Endometrium (tissue), 2 donors: Measurements from ENCODE around the gene HSD11B1.

ENCODE experiments used
- FAIRE-seq: peaks from 2 replicates; lab custom pipeline; 2012; peaks lifted over from hg19 to GRCh38; lab: Jason Lieb, UNC
- donor health status: control.
- donor health status: control.

The HSD11B1 gene

GRCh38 chr1:209756615-209757445 is 52.2 kb downstream of the HSD11B1 start:
- FAIRE-seq = no peak

- no peak for FAIRE-seq
Measured at GRCh38 chr1:209758400-209758799, 53.8 kb downstream of the HSD11B1 start.

DNA sequence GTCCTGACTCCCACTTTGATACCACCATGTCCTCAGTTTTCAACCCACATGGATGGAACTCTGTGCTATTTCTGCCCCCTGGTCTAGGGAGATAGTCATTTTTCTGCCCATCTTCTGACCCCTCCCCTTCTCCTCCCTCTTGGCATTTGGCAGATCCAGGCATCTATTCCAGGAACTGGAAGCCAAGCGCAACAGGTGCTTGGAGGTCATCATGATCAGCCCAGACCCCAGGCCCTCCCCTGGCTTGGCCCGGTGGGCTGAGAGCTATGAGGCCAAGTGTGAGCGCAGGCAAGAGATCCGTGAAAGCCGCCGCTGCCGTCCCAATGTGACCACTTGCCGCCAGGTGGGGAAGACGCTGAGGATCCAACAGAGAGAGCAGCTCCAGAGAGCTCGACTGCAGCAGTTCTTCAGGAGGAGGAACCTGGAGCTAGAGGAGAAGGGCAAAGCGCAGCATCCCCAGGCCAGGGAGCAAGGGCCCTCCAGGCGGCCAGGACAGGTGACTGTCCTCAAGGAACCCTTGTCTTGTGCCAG is 55.2 kb downstream of the HSD11B1 start:
- no peak for FAIRE-seq

GRCh38 chr1:209761011-209761635 is 56.5 kb downstream of the HSD11B1 start:
- no peak for FAIRE-seq

- FAIRE-seq = no peak
Measured at GRCh38 chr1:209766051-209766450, 61.4 kb downstream of the HSD11B1 start.

- FAIRE-seq = no peak
Measured at GRCh38 chr1:209767096-209767495, 62.5 kb downstream of the HSD11B1 start.

- no peak for FAIRE-seq
Measured at GRCh38 chr1:209767706-209768105, 63.1 kb downstream of the HSD11B1 start.

DNA sequence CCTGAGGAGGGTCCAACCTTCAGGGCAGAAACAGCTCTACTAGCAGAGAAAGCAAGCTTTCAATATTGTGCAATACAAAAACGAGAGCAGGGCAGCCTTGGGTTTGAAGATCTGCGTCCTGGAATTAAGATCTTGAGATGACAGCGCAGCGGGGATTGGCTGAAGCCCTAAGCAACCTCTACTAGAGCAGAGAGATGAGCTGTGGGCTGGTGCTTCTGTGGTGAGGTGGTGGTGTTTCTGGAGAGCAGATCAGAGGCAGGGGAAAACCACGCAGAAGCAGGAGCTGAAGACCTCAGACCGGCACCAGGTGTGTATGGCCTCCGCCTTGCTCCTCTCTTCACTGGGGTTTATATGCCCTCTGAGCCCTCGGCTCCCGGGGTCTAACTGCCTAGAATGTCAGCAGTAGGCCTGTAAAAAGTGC is 63.7 kb downstream of the HSD11B1 start:
- no peak for FAIRE-seq

DNA sequence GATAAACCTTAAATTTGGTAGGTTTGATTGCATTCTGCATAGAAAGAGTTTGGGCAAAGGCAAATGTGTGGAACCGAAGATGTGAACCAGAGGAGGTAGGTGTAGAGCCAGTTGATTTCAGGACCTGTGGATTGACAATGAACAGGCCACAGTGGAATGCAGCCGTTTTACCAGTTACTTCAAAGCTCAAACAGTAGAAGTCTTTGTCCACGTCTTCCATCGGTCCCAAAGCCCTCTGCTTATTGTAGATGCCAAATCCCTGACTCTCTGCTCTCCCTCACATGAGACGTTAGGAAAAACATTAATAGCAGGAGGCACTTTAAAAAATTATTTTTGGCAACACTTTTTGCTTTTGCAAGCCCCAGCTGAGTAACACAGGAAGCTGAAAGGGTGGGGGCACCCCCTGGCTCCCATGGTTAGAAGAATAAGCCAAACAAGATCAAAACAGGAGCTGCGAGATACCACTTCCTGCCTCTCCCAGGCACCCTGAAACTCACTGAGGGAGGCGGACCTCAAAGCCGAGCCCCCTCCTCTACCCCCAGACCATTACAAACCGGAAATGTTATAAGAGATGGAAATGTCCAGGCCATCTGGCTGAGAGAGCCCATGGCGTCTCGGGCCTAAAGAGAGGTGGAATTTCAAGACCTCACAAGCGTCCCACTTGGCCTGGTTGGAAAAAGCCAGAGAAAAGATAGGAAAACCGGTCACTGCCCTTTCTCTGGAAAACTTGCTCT is 64.7 kb downstream of the HSD11B1 start:
- FAIRE-seq = no peak

DNA sequence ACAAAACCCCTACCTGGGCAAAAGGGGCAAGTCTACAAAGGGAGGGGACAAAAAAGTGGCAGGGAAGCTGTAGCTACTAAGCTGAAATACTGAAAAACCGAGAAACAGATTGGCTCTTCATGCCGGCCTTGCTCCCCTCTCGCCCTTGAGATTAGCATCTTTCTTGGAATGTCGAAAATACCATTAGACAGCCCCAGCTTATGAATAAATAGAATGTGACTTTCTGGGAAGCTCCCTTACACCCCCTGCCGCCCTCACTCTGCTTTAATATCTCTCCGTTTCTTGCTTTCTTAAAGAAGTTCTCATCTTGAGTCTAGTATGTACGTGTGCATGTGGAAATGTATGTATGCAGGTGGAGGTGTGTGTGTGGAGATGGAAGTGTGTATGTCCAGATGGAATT is 65.3 kb downstream of the HSD11B1 start:
- FAIRE-seq = no peak

DNA sequence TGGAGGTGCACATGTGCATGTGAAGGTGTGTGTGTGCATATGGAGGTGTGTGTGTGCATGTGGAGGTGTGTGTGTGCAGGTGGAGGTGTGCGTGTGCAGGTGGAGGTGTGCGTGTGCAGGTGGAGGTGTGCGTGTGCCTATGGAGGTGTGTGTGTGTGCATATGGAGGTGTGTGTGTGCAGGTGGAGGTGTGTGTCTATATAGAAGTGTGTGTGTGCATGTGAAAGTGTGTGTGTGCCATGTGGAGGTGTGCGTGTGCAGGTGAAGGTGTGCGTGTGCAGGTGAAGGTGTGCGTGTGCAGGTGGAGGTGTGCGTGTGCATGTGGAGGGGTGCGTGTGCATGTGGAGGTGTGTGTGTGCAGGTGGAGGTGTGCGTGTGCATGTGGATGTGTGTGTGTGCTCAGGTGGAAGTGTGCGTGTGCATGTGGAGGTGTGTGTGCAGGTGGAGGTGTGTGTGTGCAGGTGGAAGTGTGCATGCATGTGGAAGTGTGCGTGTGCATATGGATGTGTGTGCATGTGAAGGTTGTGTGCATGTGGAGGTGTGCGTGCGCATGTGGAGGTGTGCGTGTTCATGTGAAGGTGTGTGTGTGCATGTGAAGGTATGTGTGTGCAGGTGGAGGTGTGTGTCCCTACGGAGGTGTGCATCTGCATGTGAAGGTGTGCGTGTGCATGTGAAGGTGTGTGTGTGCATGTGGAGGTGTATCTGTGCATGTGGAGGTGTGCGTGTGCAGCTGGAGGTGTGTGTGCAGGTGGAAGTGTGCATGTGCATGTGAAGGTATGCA is 66.2 kb downstream of the HSD11B1 start:
- no peak for FAIRE-seq

DNA sequence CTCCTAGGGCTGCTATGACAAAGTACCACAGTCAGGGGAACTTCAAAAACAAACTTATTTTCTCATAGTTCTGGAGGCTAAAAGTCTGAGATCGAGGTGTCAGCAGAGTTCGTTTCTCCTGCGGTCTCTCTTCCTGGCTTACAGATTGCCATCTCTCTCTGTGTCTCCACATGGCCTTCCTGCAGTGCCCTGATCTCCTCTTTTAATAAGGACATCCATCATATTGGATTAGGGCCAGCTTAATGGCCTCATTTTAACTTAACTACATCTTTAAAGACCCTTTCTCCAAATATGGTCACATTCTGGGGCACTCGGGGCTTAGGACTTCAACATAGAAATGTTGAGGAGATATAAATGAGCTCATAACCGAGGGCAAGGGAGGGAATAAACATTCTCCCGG is 67.5 kb downstream of the HSD11B1 start:
- no peak for FAIRE-seq

DNA sequence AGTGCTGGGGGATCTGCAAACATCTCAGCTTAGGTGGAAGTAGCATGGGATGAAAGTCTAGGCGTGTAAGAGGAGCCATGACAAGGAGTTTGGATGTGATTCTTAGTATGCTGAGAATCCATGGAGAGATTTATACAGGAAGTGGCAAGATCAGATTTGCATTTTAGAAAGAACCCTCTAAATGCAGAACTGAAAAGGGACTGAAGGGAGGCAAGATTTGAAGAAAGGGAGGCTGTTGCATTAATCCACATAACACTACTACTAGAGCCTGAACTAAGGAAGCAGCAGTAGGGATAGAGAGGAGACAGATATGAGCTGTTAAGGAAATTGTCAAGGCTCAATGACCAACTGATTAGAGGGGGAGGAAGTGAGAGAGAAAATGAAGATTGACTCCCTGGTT is 69.9 kb downstream of the HSD11B1 start:
- no peak for FAIRE-seq

DNA sequence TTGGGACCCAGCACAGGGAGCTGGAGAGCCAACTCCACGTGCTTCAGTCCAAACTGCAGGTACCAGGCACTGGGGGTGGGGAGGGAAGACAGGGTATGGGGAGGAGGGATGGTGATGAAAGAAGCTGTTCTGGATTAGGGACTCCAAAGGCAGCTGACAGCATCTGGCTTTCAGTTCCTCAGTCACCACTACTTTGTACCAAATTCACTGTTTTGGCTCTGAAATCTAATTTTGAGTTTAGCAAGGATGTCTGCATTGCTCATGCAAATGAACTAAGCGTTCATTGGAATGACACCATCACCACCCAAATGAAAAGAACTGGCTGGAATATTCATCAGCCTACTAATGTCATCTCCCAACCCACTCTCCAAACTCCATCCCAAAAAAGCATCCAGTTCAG is 71.0 kb downstream of the HSD11B1 start:
- no peak for FAIRE-seq

GRCh38 chr1:209777587-209777986 is 72.9 kb downstream of the HSD11B1 start:
- FAIRE-seq = no peak

DNA sequence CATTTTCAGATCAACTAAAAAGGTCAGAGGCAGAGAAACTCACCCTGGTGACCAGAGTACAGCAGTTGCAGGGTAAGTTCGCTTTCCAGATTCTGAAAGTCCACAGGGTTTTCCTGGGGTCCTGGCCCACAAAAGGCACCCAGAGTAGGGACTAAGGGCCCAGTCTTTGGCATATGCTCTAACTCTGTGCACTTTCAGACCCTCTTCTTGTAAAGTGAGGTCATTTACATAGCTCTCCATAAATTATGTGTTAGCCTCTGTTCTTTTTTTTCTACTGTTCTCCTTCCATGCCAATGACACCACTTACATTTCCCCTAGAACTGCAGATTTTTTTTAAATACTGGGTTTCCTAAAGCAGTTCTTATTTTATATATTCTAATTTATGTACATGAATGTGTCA is 73.5 kb downstream of the HSD11B1 start:
- no peak for FAIRE-seq

- no peak for FAIRE-seq
Measured at GRCh38 chr1:209780268-209780667, 75.6 kb downstream of the HSD11B1 start.

DNA sequence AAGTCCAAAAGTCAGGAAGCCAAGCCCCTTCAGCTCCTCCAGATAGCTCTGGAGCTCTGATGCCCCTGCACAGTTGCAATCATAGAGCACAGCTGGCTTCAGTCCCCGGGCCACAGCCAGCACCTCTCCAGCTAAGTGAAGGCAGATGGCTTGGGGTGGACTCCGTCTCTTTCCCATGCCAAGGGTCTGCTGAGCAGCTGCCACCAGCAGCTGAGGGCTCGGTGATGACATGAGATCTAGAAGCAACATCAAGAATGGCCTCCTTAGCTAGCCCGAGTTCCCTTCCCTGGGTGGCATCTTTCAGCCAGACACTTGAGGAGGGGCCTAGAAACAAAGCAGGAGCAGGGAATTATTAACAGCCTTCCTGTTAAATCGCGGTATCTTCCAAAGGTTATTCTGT is 78.7 kb downstream of the HSD11B1 start:
- FAIRE-seq = no peak
